Measurements from ENCODE around the gene MPPED2. TPM values are rescaled to one million over a fixed set of nuclear protein-coding genes. Genes with fewer than 3 reads are reported as not detected.

MPPED2 gene
- total RNA-seq, 5 donors from 2014 or later (not counting 1 experiment from before 2014, with no cell fraction given) = 0.58 to 8.1 (median 0.99) TPM

DNA sequence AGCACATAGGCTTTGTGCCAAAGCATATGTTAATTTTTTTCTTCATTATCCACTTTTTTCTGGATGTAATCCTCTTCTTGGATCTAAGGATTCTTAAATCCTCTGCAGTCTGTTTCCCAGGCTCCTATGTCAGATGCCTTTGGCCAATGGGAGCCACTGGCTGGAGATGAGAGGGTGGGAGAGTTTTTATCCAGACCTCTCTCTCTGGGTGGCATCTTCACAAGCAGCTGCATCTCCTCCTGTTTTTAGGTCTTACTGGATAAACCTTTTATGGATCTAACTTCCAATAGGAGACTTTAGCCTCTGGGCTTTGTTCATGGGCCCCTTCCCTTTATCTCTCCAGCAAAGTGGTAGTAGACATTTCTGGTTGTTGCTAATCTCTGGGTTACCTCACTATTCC, 22.4 kb upstream of the MPPED2 start:
- CTCF ChIA-PET = interaction anchor here in 1 of 2 donors (0.6 kb wide), 1 partner anchor 265 kb away, joined by 3 read pairs; no protein-coding TSS in a partner anchor
- H3K36me3 ChIP-seq (ENCODE audit: control insufficient read depth in 2 of 2, extremely low read depth in 1 of 2, insufficient read depth in 1 of 2, low read length in 1 of 2) = no peaks in the 10 kb centered on the region
- no peaks in the 10 kb centered on the region for H3K36me3 Mint-ChIP-seq
- H3K27me3 Mint-ChIP-seq = peaks cover 0 to 3% of the 10 kb centered on the region in 2 donors
- no peaks in the 10 kb centered on the region for H3K4me1 Mint-ChIP-seq
- no peak for ATAC-seq (replicated peaks in 1 of 4)
- no peak overlapping the region for H3K27ac ChIP-seq (ENCODE audit: low read length)
- H3K27me3 ChIP-seq (replicated peaks in 1 of 2; ENCODE audit: control insufficient read depth in 2 of 2, extremely low read depth in 1 of 2, insufficient read depth in 2 of 2, low read length in 1 of 2) = no peaks in the 10 kb centered on the region
- DNase-seq = no peak
- H3K9me3 ChIP-seq = no peaks in the 10 kb centered on the region
- H3K4me3 ChIP-seq (ENCODE audit: control insufficient read depth in 1 of 2, extremely low read depth in 1 of 2, low read length in 1 of 2) = no peak overlapping the region
- no peaks in the 10 kb centered on the region for H3K4me1 ChIP-seq (ENCODE audit: control insufficient read depth in 1 of 2, extremely low read depth in 1 of 2, insufficient read depth in 2 of 2, low read length in 2 of 2)
- H3K9me3 Mint-ChIP-seq = peaks cover 0 to 3% (median 0%) of the 10 kb centered on the region in 3 donors
- no peak overlapping the region for H3K27ac Mint-ChIP-seq
- H3K4me3 Mint-ChIP-seq = no peak overlapping the region
- POLR2A ChIA-PET = no interaction called here

DNA sequence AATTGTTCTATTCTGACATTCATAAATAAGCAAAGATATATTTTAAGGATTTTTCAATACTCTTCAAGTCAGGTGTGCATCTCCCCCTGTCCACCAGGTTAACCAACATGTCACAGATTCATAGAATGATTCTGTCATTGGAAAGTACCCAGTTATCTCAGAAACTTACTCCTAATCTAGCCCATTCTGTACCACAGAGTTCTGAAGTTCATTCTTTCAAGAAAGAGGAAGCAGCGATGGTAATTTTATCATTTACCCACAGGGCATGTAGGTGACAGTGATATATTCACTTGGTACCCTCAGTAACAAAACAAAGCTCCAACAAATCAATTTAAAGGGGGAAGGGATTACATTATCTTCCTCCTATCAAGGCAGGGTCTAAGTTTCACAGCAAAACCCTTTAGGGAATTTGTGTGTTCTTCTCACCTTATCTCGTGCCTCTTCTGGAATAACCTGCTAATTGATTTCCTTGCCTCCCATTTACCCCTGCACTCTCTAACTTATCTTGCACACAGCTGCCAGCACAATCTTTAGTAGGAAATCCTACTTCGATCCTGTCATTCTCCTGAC, 19.0 kb upstream of the MPPED2 start:
- Histone ChIP-seq H3K27ac (ENCODE audit: low read length) (no peak overlapping the region), H3K4me3 (ENCODE audit: control insufficient read depth in 1 of 2, extremely low read depth in 1 of 2, low read length in 1 of 2) (no peak overlapping the region), H3K4me1 (ENCODE audit: control insufficient read depth in 1 of 2, extremely low read depth in 1 of 2, insufficient read depth in 2 of 2, low read length in 2 of 2) (no peaks in the 10 kb centered on the region), H3K27me3 (replicated peaks in 1 of 2; ENCODE audit: control insufficient read depth in 2 of 2, extremely low read depth in 1 of 2, insufficient read depth in 2 of 2, low read length in 1 of 2) (no peaks in the 10 kb centered on the region), H3K36me3 (ENCODE audit: control insufficient read depth in 2 of 2, extremely low read depth in 1 of 2, insufficient read depth in 1 of 2, low read length in 1 of 2) (no peaks in the 10 kb centered on the region), H3K9me3 (no peaks in the 10 kb centered on the region)
- Mint-ChIP-seq H3K4me1 (no peaks in the 10 kb centered on the region), H3K27me3 (peaks cover 0 to 7% of the 10 kb centered on the region in 2 donors), H3K4me3 (no peak overlapping the region), H3K9me3 (peaks cover 5 to 8% (median 6%) of the 10 kb centered on the region in 3 donors), H3K27ac (no peak overlapping the region), H3K36me3 (no peaks in the 10 kb centered on the region)
- ChIA-PET POLR2A (no interaction called here), CTCF (no interaction called here)
- DNase-seq = no peak
- WGBS (ENCODE audit: insufficient coverage) = 0% methylated on average over 1 of the region's 3 CpGs
- peak in 1 of 4 experiments; percentile 36 for ATAC-seq (replicated peaks in 1 of 4)

DNA sequence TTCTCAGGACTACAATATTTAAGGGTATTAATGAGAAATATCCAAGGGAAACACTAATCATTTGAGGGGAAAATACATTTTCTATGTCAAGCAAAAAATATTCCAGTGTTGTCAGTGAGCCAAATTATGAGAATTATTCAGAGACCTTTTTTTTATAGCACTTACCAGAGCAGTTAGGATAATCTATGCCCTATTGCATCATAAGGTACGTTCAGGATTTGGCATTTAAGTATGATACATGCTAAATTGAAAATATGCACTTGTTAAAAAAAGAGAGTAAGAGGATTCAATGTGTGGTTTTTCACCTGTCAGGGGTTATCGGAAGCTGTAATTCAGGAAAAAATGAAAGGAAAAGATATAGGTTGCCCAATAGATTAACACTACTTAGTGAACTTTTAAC, 17.2 kb upstream of the MPPED2 start:
- H3K36me3 ChIP-seq (ENCODE audit: control insufficient read depth in 2 of 2, extremely low read depth in 1 of 2, insufficient read depth in 1 of 2, low read length in 1 of 2) = no peaks in the 10 kb centered on the region
- Mint-ChIP-seq H3K36me3 (no peaks in the 10 kb centered on the region), H3K4me3 (no peak overlapping the region), H3K27me3 (peaks cover 0 to 7% of the 10 kb centered on the region in 2 donors), H3K27ac (no peak overlapping the region), H3K9me3 (peaks cover 5 to 8% (median 6%) of the 10 kb centered on the region in 3 donors), H3K4me1 (no peaks in the 10 kb centered on the region)
- no peak for DNase-seq
- no peak overlapping the region for H3K4me3 ChIP-seq (ENCODE audit: control insufficient read depth in 1 of 2, extremely low read depth in 1 of 2, low read length in 1 of 2)
- H3K27me3 ChIP-seq (replicated peaks in 1 of 2; ENCODE audit: control insufficient read depth in 2 of 2, extremely low read depth in 1 of 2, insufficient read depth in 2 of 2, low read length in 1 of 2) = no peaks in the 10 kb centered on the region
- CTCF ChIA-PET = interaction anchor here in 1 of 2 donors (0.6 kb wide), 1 partner anchor 726 kb away, joined by 3 read pairs; no protein-coding TSS in a partner anchor
- no peak overlapping the region for H3K27ac ChIP-seq (ENCODE audit: low read length)
- WGBS (ENCODE audit: insufficient coverage) = no CpG with 5 or more reads among the region's 2 CpGs
- H3K9me3 ChIP-seq = no peaks in the 10 kb centered on the region
- POLR2A ChIA-PET = no interaction called here
- no peaks in the 10 kb centered on the region for H3K4me1 ChIP-seq (ENCODE audit: control insufficient read depth in 1 of 2, extremely low read depth in 1 of 2, insufficient read depth in 2 of 2, low read length in 2 of 2)
- ATAC-seq (replicated peaks in 1 of 4) = no peak

DNA sequence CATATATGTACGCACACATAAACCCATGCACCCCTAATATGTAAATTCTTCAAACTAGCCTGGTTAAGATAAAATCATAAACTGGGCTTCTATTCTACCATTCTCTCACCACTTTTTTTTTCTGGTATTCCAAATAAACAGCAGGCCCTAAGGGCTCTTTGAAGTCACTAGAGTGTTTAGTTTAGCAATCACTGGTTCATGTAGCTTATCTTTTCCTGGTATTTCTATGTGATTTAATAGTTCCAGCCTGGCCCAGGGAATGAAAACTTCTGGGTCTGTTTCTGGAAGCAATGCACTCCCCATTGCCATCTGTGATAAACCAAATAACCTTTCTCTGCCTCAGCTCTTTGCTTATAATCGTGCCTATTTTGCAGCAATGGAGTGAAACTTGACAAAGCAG, 10.7 kb upstream of the MPPED2 start:
- H3K4me3 ChIP-seq (ENCODE audit: control insufficient read depth in 1 of 2, extremely low read depth in 1 of 2, low read length in 1 of 2) = no peak overlapping the region
- H3K4me1 ChIP-seq (ENCODE audit: control insufficient read depth in 1 of 2, extremely low read depth in 1 of 2, insufficient read depth in 2 of 2, low read length in 2 of 2) = no peaks in the 10 kb centered on the region
- no peak for DNase-seq
- no peak overlapping the region for H3K4me3 Mint-ChIP-seq
- CTCF ChIA-PET = no interaction called here
- no peaks in the 10 kb centered on the region for H3K36me3 Mint-ChIP-seq
- H3K9me3 ChIP-seq = no peaks in the 10 kb centered on the region
- H3K27ac ChIP-seq (ENCODE audit: low read length) = no peak overlapping the region
- H3K27ac Mint-ChIP-seq = no peak overlapping the region
- H3K27me3 ChIP-seq (replicated peaks in 1 of 2; ENCODE audit: control insufficient read depth in 2 of 2, extremely low read depth in 1 of 2, insufficient read depth in 2 of 2, low read length in 1 of 2) = no peaks in the 10 kb centered on the region
- 29% methylated on average over 1 of the region's 2 CpGs for WGBS (ENCODE audit: insufficient coverage)
- H3K36me3 ChIP-seq (ENCODE audit: control insufficient read depth in 2 of 2, extremely low read depth in 1 of 2, insufficient read depth in 1 of 2, low read length in 1 of 2) = no peaks in the 10 kb centered on the region
- peaks cover 5 to 6% (median 5%) of the 10 kb centered on the region in 3 donors for H3K9me3 Mint-ChIP-seq
- peaks cover 0 to 11% of the 10 kb centered on the region in 2 donors for H3K27me3 Mint-ChIP-seq
- POLR2A ChIA-PET = no interaction called here
- no peak for ATAC-seq (replicated peaks in 1 of 4)
- H3K4me1 Mint-ChIP-seq = no peaks in the 10 kb centered on the region

DNA sequence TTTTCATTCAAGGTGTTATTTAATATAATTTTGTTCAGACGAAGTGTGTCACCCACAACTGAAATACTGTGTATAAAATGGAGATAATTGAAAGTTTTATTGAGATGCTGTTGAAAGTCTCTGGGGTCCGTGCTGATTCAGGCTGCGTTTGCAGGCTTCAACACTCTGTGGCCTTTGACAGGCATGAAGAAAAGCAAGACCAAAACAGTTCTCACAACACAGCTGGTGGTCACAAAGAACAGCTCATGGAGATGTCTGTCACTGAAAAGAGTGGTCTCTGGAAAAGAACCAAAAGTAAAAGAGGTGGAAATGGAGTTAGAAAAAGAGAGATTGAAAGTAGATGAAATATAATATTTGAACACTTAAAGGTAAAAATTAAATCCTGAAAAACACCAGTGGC, 9.8 kb upstream of the MPPED2 start:
- WGBS (ENCODE audit: insufficient coverage) = no CpG with 5 or more reads among the region's 3 CpGs
- ChIA-PET POLR2A (no interaction called here), CTCF (no interaction called here)
- no peaks in the 10 kb centered on the region for H3K9me3 ChIP-seq
- H3K4me1 ChIP-seq (ENCODE audit: control insufficient read depth in 1 of 2, extremely low read depth in 1 of 2, insufficient read depth in 2 of 2, low read length in 2 of 2) = no peaks in the 10 kb centered on the region
- H3K36me3 ChIP-seq (ENCODE audit: control insufficient read depth in 2 of 2, extremely low read depth in 1 of 2, insufficient read depth in 1 of 2, low read length in 1 of 2) = no peaks in the 10 kb centered on the region
- H3K27me3 ChIP-seq (replicated peaks in 1 of 2; ENCODE audit: control insufficient read depth in 2 of 2, extremely low read depth in 1 of 2, insufficient read depth in 2 of 2, low read length in 1 of 2) = no peaks in the 10 kb centered on the region
- no peak for ATAC-seq (replicated peaks in 1 of 4)
- H3K36me3 Mint-ChIP-seq = no peaks in the 10 kb centered on the region
- no peak overlapping the region for H3K4me3 ChIP-seq (ENCODE audit: control insufficient read depth in 1 of 2, extremely low read depth in 1 of 2, low read length in 1 of 2)
- H3K4me1 Mint-ChIP-seq = no peaks in the 10 kb centered on the region
- H3K27me3 Mint-ChIP-seq = peaks cover 0 to 15% of the 10 kb centered on the region in 2 donors
- peaks cover 0 to 5% (median 0%) of the 10 kb centered on the region in 3 donors for H3K9me3 Mint-ChIP-seq
- no peak overlapping the region for H3K4me3 Mint-ChIP-seq
- no peak overlapping the region for H3K27ac ChIP-seq (ENCODE audit: low read length)
- no peak overlapping the region for H3K27ac Mint-ChIP-seq
- no peak for DNase-seq

DNA sequence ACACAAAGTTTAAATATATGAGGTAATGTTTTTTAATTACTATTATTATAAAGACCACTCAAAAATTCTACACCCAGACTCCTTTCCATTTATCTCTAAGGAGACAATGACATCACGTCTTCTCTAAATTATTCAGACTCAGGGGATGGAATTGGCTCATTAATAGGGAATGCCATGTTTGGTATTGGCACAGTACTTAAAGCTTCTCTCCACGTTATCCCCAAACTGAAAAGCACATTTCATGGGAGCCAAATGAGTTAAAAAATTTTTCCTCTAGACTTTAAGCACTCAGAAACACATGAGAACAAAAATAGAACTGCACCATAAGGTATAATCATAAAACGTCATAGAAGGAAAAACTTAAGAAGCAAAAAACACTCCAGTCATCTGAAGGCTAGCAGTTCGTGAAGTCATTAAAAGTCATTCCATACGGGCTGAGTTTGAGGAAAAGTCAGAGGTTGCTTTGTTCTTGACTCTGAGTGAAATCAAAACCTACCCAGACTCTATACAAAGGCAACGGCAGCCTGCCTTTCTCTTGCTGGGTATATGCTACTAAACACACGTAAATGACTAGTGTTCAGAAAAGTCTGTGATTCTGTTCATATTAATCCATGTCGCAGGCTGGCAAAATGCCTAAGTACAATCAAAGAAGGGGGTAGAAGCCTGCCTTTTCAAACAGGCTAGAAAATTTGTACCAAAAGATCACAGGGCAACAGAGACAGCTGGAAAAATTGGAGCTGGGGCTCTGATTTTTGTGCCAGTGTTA, 8.7 kb upstream of the MPPED2 start:
- Histone ChIP-seq H3K9me3 (no peaks in the 10 kb centered on the region), H3K4me3 (ENCODE audit: control insufficient read depth in 1 of 2, extremely low read depth in 1 of 2, low read length in 1 of 2) (no peak overlapping the region), H3K27ac (ENCODE audit: low read length) (no peak overlapping the region), H3K4me1 (ENCODE audit: control insufficient read depth in 1 of 2, extremely low read depth in 1 of 2, insufficient read depth in 2 of 2, low read length in 2 of 2) (no peaks in the 10 kb centered on the region), H3K27me3 (replicated peaks in 1 of 2; ENCODE audit: control insufficient read depth in 2 of 2, extremely low read depth in 1 of 2, insufficient read depth in 2 of 2, low read length in 1 of 2) (no peaks in the 10 kb centered on the region), H3K36me3 (ENCODE audit: control insufficient read depth in 2 of 2, extremely low read depth in 1 of 2, insufficient read depth in 1 of 2, low read length in 1 of 2) (no peaks in the 10 kb centered on the region)
- CTCF ChIA-PET = interaction anchor here in 1 of 2 donors (0.5 kb wide), 1 partner anchor 249 kb away, joined by 5 read pairs; no protein-coding TSS in a partner anchor
- no peaks in the 10 kb centered on the region for H3K36me3 Mint-ChIP-seq
- DNase-seq (no peak), ATAC-seq (replicated peaks in 1 of 4) (no peak)
- POLR2A ChIA-PET = no interaction called here
- 100% methylated on average over 3 of the region's 8 CpGs for WGBS (ENCODE audit: insufficient coverage)
- peaks cover 0 to 12% of the 10 kb centered on the region in 2 donors for H3K27me3 Mint-ChIP-seq
- no peak overlapping the region for H3K27ac Mint-ChIP-seq
- no peaks in the 10 kb centered on the region for H3K9me3 Mint-ChIP-seq
- H3K4me3 Mint-ChIP-seq = no peak overlapping the region
- H3K4me1 Mint-ChIP-seq = no peaks in the 10 kb centered on the region

Measured in T-cell (primary cell).